Mesothelial cell of epicardium (in vitro differentiated cells): ENCODE results near the gene GOLGA1. TPM values are rescaled to one million over a fixed set of nuclear protein-coding genes. Genes with fewer than 3 reads are reported as not detected.
"Not testable (repeated sequence)": the region's sequence is repeated elsewhere in the genome, so short reads cannot be mapped to it uniquely, and the experiment has no call there.

Experiments used
- DNase-seq, 2 experiments: peaks; one replicate each; pipeline ENCODE4 v3.0.0; 2021; ENCODE audit warnings: low spot score in 2 of 2; ENCODE audit not compliant: unreplicated experiment in 2 of 2
- H3K27ac Mint-ChIP-seq: 2 replicates; pipeline ENCODE4 v1.8.0; 2021; ENCODE audit warnings: mixed read lengths
- H3K27me3 Mint-ChIP-seq: 2 replicates; pipeline ENCODE4 v1.8.0; 2021; ENCODE audit warnings: low read depth, mixed read lengths
- H3K36me3 Mint-ChIP-seq: 2 replicates; pipeline ENCODE4 v1.8.0; 2021; ENCODE audit warnings: mixed read lengths
- H3K4me1 Mint-ChIP-seq: 2 replicates; pipeline ENCODE4 v1.8.0; 2021; ENCODE audit warnings: mixed read lengths
- H3K4me3 Mint-ChIP-seq: 2 replicates; pipeline ENCODE4 v1.8.0; 2021; ENCODE audit warnings: mild to moderate bottlenecking, moderate library complexity, mixed read lengths
- H3K9me3 Mint-ChIP-seq: 2 replicates; pipeline ENCODE4 v1.8.0; 2021; ENCODE audit warnings: mixed read lengths
- CTCF ChIP-seq: fragments of 200-600 bp; sonication (generic); IDR thresholded peaks from one replicate; pipeline ENCODE4 v1.5.0; 2021; ENCODE audit warnings: antibody characterized with exemption; ENCODE audit not compliant: unreplicated experiment
- total RNA-seq: library from RNA; stranded (reverse); gene quantifications from 3 replicates; pipeline ENCODE4 v1.2.1, GENCODE V29; 2021

The GOLGA1 gene
- total RNA-seq, 1 donor from 2014 or later = 23.6 TPM

GRCh38 chr9:124932333-124932732 is 8.6 kb downstream of the GOLGA1 start:
- DNase-seq = no peak
- TF ChIP-seq CTCF = no peak
- Mint-ChIP-seq H3K27me3 (no peaks in the 10 kb centered on the region), H3K27ac (no peak overlapping the region), H3K4me3 (no peak overlapping the region), H3K4me1 (no peaks in the 10 kb centered on the region), H3K9me3 (no peaks in the 10 kb centered on the region), H3K36me3 (peaks cover 30% of the 10 kb centered on the region)

- TF ChIP-seq CTCF = no peak
- peaks cover 30% of the 10 kb centered on the region for H3K36me3 Mint-ChIP-seq
- H3K27ac Mint-ChIP-seq = no peak overlapping the region
- no peaks in the 10 kb centered on the region for H3K27me3 Mint-ChIP-seq
- H3K4me3 Mint-ChIP-seq = no peak overlapping the region
- no peak for DNase-seq
- H3K4me1 Mint-ChIP-seq = no peaks in the 10 kb centered on the region
- H3K9me3 Mint-ChIP-seq = no peaks in the 10 kb centered on the region
Measured at GRCh38 chr9:124929464-124929863, 11.4 kb downstream of the GOLGA1 start.

GRCh38 chr9:124928116-124928515 is 12.8 kb downstream of the GOLGA1 start:
- Mint-ChIP-seq H3K27ac (no peak overlapping the region), H3K4me1 (no peaks in the 10 kb centered on the region), H3K27me3 (no peaks in the 10 kb centered on the region), H3K4me3 (no peak overlapping the region), H3K9me3 (no peaks in the 10 kb centered on the region), H3K36me3 (peaks cover 24% of the 10 kb centered on the region)
- TF ChIP-seq CTCF = no peak
- no peak for DNase-seq

GRCh38 chr9:124920394-124920793 is 20.5 kb downstream of the GOLGA1 start:
- H3K27me3 Mint-ChIP-seq, H3K4me1 Mint-ChIP-seq, DNase-seq, H3K27ac Mint-ChIP-seq, H3K4me3 Mint-ChIP-seq, H3K9me3 Mint-ChIP-seq: not testable (repeated sequence)
- peaks cover 23% of the 10 kb centered on the region for H3K36me3 Mint-ChIP-seq

- peaks cover 34% of the 10 kb centered on the region for H3K36me3 Mint-ChIP-seq
- H3K9me3 Mint-ChIP-seq = no peaks in the 10 kb centered on the region
- H3K4me3 Mint-ChIP-seq = no peak overlapping the region
- no peak for DNase-seq
- no peaks in the 10 kb centered on the region for H3K4me1 Mint-ChIP-seq
- no peak for TF ChIP-seq CTCF
- no peak overlapping the region for H3K27ac Mint-ChIP-seq
- no peaks in the 10 kb centered on the region for H3K27me3 Mint-ChIP-seq
Measured at GRCh38 chr9:124914753-124915405, 26.0 kb downstream of the GOLGA1 start.

- no peak for TF ChIP-seq CTCF
- H3K9me3 Mint-ChIP-seq = no peaks in the 10 kb centered on the region
- DNase-seq = no peak
- H3K4me1 Mint-ChIP-seq = no peaks in the 10 kb centered on the region
- no peak overlapping the region for H3K4me3 Mint-ChIP-seq
- H3K36me3 Mint-ChIP-seq = peaks cover 30% of the 10 kb centered on the region
- no peak overlapping the region for H3K27ac Mint-ChIP-seq
- H3K27me3 Mint-ChIP-seq = no peaks in the 10 kb centered on the region
Measured at GRCh38 chr9:124913378-124913777, 27.5 kb downstream of the GOLGA1 start.
